ENCODE measurements around the gene PNPLA7.

GRCh38 chr9:137410891-137411249, 139.3 kb downstream of the PNPLA7 start:
- TF ChIP-seq, protein P1, sequence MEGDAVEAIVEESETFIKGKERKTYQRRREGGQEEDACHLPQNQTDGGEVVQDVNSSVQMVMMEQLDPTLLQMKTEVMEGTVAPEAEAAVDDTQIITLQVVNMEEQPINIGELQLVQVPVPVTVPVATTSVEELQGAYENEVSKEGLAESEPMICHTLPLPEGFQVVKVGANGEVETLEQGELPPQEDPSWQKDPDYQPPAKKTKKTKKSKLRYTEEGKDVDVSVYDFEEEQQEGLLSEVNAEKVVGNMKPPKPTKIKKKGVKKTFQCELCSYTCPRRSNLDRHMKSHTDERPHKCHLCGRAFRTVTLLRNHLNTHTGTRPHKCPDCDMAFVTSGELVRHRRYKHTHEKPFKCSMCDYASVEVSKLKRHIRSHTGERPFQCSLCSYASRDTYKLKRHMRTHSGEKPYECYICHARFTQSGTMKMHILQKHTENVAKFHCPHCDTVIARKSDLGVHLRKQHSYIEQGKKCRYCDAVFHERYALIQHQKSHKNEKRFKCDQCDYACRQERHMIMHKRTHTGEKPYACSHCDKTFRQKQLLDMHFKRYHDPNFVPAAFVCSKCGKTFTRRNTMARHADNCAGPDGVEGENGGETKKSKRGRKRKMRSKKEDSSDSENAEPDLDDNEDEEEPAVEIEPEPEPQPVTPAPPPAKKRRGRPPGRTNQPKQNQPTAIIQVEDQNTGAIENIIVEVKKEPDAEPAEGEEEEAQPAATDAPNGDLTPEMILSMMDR (conservative IDR thresholded peaks at IDR 0.05 in 1 of 2, IDR thresholded peaks at IDR 0.05 in 1 of 2; ENCODE audit: extremely low read depth in 1 of 2, insufficient read depth in 1 of 2, low read depth in 1 of 2, low read length in 2 of 2) = no peak
- TF ChIP-seq EZH2 (IDR thresholded peaks at IDR 0.05; ENCODE audit: borderline replicate concordance, low read length) = no peak

All from mammary epithelial cell (primary cell).